HG03045 (cell line): Measurements from ENCODE around the gene HOXB6.

Source experiments
- ATAC-seq: cut with Tn5 transposase; IDR thresholded peaks from one replicate; pipeline ENCODE4 v1.9.1; 2021; ENCODE audit warnings: mild to moderate bottlenecking, moderate library complexity; ENCODE audit not compliant: unreplicated experiment

The HOXB6 gene

DNA sequence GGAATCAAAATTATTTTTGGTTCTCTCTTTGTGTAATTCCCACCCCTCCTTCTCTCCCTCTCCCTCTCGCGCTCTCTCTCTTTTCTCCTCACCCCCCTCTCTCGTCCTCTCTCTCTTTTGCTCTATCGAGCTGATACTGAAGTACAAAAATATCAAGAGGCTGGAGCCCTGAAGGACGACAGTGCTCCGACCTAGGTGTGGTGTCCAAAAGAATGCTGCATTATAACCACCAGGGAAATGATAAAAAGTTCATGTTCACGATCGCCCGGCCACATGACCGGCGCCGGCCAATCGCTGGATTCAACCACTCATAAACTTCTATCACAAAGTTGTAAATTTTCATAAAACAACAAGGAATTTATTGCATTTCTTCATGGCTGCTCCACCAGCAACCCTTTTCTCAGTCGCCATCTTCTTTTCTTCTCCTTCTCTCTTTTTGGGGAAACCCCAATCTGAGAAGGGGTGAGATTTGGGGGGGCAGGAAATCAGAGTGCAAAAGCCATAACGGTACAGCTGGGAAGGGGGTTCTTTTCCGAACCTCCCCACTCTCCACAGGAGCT, at the start of gene HOXB6:
TSS of gene HOXB6 (minus strand) at position 217 of the 560 bp plus-strand sequence. CDS start 6,836 bp downstream, outside the sequence.
- ATAC-seq = no peak

- no peak for ATAC-seq
These were observed 45.0 kb upstream of the HOXB6 start for GRCh38 chr17:48649741-48650140.

DNA sequence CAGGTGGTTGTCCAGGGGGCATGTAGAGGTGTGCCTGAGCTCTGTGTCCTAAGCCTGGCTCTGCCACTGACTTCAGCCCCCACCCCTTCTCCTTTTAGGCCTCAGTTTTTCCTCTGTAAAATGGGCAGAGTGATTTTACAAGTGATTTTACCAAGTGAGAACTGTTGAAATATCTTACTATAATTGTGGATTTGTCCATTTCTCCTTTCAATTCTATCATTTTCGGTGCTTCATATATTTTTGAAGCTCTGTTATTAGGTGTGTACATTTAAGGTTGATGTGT, 43.1 kb upstream of the HOXB6 start:
- no peak for ATAC-seq

GRCh38 chr17:48647103-48647962, 42.5 kb upstream of the HOXB6 start:
- ATAC-seq = no peak

- ATAC-seq = no peak
These were observed 41.7 kb upstream of the HOXB6 start for GRCh38 chr17:48646183-48647102.

DNA sequence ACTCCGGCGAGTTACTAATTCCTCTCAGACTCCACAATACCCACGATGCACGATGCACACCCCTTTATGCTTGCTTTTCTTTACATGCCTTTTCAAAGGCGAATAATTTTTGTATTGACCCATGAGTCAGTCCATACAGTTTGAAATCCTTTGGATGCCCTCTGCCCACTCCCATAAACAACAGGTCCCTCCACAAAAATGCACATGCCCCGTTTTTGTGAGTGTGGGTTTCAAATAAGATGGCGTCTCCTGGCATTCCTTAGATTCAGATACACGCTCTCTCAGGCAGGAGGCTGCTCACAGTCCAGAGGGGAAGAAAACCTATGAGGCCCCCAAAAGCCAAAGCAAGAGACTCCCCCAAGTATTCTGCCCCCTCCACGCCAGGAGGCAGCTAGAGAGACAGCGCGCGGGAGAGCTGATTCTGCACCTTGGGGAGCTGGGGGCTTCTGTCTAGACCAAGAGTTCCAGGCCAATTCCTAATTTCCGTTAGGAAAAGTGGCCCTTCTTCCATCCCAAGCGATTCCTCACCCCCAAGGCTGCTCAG, 40.9 kb upstream of the HOXB6 start:
- no peak for ATAC-seq

- no peak for ATAC-seq
These were observed 40.2 kb upstream of the HOXB6 start for GRCh38 chr17:48644910-48645557.

DNA sequence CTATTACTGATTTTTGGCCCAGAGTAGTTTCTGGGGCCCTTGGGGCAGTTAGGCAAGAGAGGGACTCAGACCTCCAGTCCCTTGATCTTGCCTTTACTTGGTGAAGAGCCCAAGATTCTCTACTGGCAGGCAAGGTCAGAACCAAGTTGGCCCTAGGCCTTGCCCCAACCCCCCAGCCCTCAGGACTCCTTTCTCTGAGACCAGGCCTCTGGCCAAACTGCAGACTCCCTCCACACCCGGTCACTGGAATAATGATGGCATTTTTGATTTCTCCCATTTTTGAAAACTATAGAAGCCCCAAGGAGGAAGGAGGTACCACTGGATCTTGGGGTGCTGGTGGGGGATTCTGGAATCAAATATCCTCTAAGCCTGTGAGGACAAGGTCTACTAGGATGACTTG, 39.4 kb upstream of the HOXB6 start:
- no peak for ATAC-seq

DNA sequence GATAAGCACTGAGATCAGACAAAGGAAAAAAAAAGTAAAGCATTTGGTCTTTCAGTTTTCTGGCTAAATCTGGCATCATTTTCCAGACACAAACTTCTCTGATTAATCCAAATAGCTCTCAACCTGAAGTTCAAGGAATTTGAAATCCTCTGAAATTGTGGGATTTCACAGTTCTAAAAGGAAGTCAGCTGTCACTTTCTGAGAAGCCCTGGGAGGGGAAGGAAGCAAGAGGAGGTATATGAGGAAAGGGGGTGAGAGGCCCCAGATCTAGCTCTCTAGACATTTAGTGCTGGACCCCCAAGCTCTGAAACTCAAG, 38.9 kb upstream of the HOXB6 start:
- no peak for ATAC-seq

GRCh38 chr17:48642843-48643696, 38.3 kb upstream of the HOXB6 start:
- no peak for ATAC-seq

DNA sequence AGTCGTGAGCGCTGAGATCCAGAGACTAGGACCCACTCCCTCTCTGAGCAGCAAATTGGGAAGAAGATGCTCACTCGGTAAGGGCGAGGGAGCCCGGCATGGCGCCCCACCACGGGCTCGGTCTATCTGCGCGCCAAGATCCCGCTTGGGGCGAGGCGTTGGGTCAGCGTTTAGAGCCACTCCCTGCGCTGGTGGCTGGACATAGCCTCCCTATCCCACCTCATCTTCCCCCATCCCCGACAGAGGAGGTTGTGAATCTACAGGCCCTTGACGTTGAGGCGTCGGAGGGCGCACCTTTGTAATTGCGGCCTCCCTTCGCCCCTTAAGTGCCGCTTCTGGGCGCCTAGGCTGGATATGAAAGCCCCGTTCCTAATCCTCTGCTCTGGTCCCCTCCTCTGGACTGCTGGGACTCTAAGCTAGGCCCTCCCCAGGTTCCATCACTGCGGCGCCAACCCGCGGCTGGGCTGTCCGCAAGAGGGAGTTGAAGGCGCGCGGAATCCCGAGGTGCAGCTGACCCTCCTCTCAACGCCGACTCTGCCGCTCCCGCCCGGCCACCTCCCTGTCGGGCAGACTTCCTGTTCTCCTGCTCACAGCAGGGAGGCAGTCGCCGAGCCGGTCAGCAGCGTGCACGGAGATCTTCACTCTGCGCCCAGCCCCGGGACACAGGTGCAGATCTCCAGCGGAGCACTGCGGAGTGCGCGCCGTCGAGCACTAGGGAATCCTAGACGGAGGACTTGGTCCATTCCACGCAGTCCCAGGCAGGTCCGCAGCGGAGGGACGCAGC, 37.5 kb upstream of the HOXB6 start:
- ATAC-seq = no peak

- ATAC-seq = no peak
These were observed 36.8 kb upstream of the HOXB6 start for GRCh38 chr17:48641541-48642058.

DNA sequence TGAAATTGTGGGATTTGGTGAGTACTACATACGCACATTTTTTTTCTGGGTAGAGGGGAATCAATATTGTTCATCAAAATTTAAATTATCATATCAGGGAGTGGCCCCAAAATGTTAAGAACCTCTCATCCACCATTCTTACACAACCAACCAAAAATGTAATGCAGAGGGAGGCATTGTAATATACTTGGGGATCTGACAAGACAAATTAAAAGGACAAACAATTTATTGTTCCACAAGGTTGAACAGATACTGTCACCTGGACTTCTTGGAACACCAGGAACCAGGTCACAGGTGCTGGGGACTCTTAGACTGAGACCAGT, 36.0 kb upstream of the HOXB6 start:
- ATAC-seq = no peak

- no peak for ATAC-seq
These were observed 35.4 kb upstream of the HOXB6 start for GRCh38 chr17:48639982-48640857.

GRCh38 chr17:48639136-48639535, 34.4 kb upstream of the HOXB6 start:
- ATAC-seq = no peak

DNA sequence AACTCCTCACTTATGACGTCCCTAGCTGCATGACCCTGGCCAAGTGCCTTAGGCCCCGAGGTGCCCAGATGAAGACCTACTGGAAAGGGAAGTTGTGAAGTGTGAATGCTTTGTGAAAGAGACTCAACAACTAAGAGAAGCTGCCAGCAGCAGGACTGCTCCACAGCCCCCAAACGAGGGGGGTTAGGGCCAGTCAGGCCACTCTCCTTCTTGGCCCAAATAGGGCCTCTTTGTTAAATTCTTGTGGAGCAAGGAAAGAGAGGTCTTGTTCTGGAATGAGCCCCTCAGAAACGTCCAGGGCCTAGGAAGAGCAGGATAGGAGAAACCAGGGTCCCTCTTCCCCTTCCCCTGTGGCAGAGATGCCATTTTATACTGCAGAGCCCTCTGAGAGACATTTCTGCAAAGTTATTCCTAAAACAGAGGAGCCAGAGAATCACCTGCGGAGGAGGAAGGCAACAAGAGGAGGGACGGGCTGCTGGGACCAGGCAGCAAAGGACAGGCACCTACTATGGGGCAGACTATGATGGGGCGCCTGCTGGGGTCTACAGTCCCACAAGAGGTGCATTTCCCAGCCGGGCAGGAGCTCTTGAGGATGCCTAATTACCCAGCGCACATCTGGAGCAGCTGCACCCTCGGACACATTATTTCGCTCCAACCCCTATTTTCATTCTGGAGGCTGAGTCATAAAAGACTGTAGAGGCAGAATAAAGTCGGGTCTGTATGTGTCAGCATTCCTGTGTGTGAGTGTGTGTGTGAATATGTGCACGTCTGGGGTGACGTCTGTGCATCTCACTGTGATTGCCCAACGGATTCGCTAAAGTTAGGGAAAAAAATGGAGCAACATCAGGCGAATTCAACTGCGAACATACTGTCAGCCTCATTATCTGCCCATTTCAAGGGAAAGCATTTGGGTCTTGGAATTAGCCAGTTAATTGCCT, 32.8 kb upstream of the HOXB6 start:
- no peak for ATAC-seq
